Peyer's patch (tissue), 4 donors: ENCODE measurements around the gene CALHM4. TPM values are rescaled to one million over a fixed set of nuclear protein-coding genes. Genes with fewer than 3 reads are reported as not detected.

Experiments
- DNase-seq, 3 donors: peaks; one replicate each; pipeline ENCODE4 v3.0.0-alpha.2; 2017 to 2019
- H3K27ac ChIP-seq, 4 donors: fragments of 200-600 bp; sonication (generic); one replicate each; pipeline ENCODE4 v1.5.1; 2016 to 2019
- H3K27me3 ChIP-seq, 2 donors: fragments of 200-600 bp; sonication (generic); one replicate each; pipeline ENCODE4 v1.5.1; 2019
- H3K36me3 ChIP-seq, 3 donors: fragments of 200-600 bp; sonication (generic); one replicate each; pipeline ENCODE4 v1.5.1; 2016 to 2019
- H3K4me1 ChIP-seq, 4 donors: fragments of 200-600 bp; sonication (generic); one replicate each; pipeline ENCODE4 v1.5.1; 2016 to 2019
- H3K4me3 ChIP-seq, 4 donors: fragments of 200-600 bp; sonication (generic); 1 replicate in 3 of 4; 2 replicates in 1 of 4; pipeline ENCODE4 v1.5.1; 2016 to 2019; ENCODE audit warnings: mild to moderate bottlenecking in 1 of 4
- H3K9me3 ChIP-seq, 4 donors: fragments of 200-600 bp; sonication (generic); one replicate each; pipeline ENCODE4 v1.5.1; 2016 to 2019; ENCODE audit warnings: mild to moderate bottlenecking in 1 of 4
- CTCF ChIP-seq, 6 experiments: fragments of 450-650 bp in 4 of 6; fragments of 200-600 bp in 2 of 6; sonication (generic) in 1 of 6; IDR thresholded peaks; one replicate each; pipeline ENCODE4 v1.5.1; 2017 to 2019; ENCODE audit warnings: antibody characterized with exemption in 6 of 6, mild to moderate bottlenecking in 3 of 6, moderate library complexity in 1 of 6
- POLR2A ChIP-seq, 2 donors: fragments of 450-650 bp; IDR thresholded peaks; one replicate each; pipeline ENCODE4 v1.5.1; 2017; ENCODE audit warnings: antibody characterized with exemption in 2 of 2, mild to moderate bottlenecking in 2 of 2, moderate library complexity in 2 of 2
- total RNA-seq, 4 donors: library from RNA; depleted of rRNA; stranded (reverse); fragments of >200 nt; gene quantifications; one replicate each; pipeline ENCODE4 v1.1.0, GENCODE V29; 2016

The CALHM4 gene
- total RNA-seq, 4 donors from 2014 or later = not detected

DNA sequence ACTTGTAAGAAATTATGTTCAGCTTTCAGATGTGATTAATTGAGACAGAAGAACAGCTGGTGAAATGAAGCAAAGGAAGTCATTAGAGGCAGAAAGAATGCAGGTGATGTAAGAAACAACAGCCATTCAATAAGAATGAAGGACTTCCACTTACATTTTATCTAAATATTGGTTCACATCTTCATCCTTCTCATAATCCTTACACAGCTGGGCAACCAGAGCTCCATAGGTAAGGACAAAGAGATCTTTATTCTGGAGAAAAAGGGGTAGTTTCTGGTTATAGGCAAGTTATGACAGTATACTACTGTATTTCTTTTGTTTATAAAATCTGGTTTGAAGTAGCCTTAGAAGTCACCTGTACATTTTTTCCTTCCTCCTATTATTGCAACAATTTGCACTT, 10.4 kb upstream of the CALHM4 start:
- no peaks in the 10 kb centered on the region for H3K27me3 ChIP-seq
- DNase-seq = no peak

GRCh38 chr6:116545651-116546050, 7.9 kb upstream of the CALHM4 start, which contains the start of gene TRAPPC3L:
Gene TRAPPC3L, minus strand, starts transcription at chr6:116545684. Its CDS starts 170 bp downstream, at chr6:116545514.
- Histone ChIP-seq H3K9me3 (no peaks in the 10 kb centered on the region), H3K27me3 (no peaks in the 10 kb centered on the region), H3K36me3 (no peaks in the 10 kb centered on the region), H3K4me1 (no peaks in the 10 kb centered on the region), H3K27ac (no peak within 1 kb of the TSS), H3K4me3 (no peak within 1 kb of the TSS)
- DNase-seq = no peak
- TF ChIP-seq CTCF (IDR thresholded peaks at IDR 0.05) = no peak
- no peak for TF ChIP-seq POLR2A (IDR thresholded peaks at IDR 0.05)

More for the DNA sequence above, 10.4 kb upstream of the CALHM4 start:
- Histone ChIP-seq H3K36me3 (no peaks in the 10 kb centered on the region), H3K27ac (no peak overlapping the region), H3K4me1 (no peaks in the 10 kb centered on the region), H3K9me3 (no peaks in the 10 kb centered on the region), H3K4me3 (no peak overlapping the region)
- TF ChIP-seq CTCF (IDR thresholded peaks at IDR 0.05) (no peak), POLR2A (IDR thresholded peaks at IDR 0.05) (no peak)

DNA sequence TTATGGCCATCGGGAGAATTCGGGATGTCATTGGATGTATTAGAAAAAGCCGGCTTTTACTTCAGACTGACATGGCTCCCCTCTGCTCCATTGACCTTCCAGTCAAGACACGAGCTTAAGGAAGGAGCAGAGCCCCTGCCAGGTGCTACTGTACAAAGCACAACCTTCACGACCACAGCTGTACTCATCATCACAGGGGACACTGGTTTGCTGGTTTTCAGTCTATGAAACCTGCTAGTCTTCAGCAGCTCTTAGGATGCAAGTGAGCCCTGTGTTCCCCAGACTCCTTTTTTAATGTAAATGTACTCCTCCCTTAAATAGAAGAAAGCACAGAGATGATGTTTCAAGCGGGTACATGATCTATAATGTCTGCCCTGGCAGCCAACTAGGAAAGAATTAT, 6.2 kb upstream of the CALHM4 start:
- no peak for DNase-seq
- Histone ChIP-seq H3K4me1 (no peaks in the 10 kb centered on the region), H3K36me3 (no peaks in the 10 kb centered on the region), H3K9me3 (no peaks in the 10 kb centered on the region), H3K27ac (no peak overlapping the region), H3K27me3 (no peaks in the 10 kb centered on the region), H3K4me3 (no peak overlapping the region)
- TF ChIP-seq CTCF (IDR thresholded peaks at IDR 0.05) (no peak), POLR2A (IDR thresholded peaks at IDR 0.05) (no peak)

DNA sequence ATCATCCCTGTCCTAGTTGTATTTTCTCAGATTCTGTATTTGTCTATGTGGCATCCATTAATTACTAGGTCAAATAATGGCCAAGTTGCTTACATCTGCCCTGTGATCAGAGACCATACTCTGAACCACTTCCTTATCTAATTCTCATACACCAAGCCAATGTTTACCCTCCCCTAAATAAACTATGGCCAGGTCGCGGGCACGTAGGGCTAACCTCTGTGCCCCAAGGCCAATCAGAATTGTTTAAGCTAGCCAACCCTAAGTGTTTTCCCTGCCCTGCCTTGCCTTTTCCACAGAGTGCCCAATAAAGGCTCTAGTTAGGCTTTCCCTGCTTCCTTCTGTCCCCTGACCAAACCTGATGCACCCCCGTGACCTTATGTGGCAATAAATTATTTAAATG, 2.8 kb upstream of the CALHM4 start:
- Histone ChIP-seq H3K27me3 (no peaks in the 10 kb centered on the region), H3K9me3 (no peaks in the 10 kb centered on the region), H3K36me3 (no peaks in the 10 kb centered on the region), H3K4me3 (no peak overlapping the region), H3K27ac (no peak overlapping the region), H3K4me1 (no peaks in the 10 kb centered on the region)
- DNase-seq = no peak
- TF ChIP-seq CTCF (IDR thresholded peaks at IDR 0.05) = no peak
- no peak for TF ChIP-seq POLR2A (IDR thresholded peaks at IDR 0.05)

- H3K4me1 ChIP-seq = no peaks in the 10 kb centered on the region
- H3K27ac ChIP-seq = no peak overlapping the region
- no peaks in the 10 kb centered on the region for H3K9me3 ChIP-seq
- no peaks in the 10 kb centered on the region for H3K27me3 ChIP-seq
- H3K4me3 ChIP-seq = no peak overlapping the region
- no peak for DNase-seq
- TF ChIP-seq CTCF (IDR thresholded peaks at IDR 0.05) (no peak), POLR2A (IDR thresholded peaks at IDR 0.05) (no peak)
- H3K36me3 ChIP-seq = no peaks in the 10 kb centered on the region
Measured at GRCh38 chr6:116556065-116556464, 2.5 kb downstream of the CALHM4 start.

GRCh38 chr6:116556814-116557415, 3.4 kb downstream of the CALHM4 start:
- Histone ChIP-seq H3K4me3 (no peak overlapping the region), H3K36me3 (no peaks in the 10 kb centered on the region), H3K27ac (no peak overlapping the region), H3K9me3 (no peaks in the 10 kb centered on the region), H3K27me3 (no peaks in the 10 kb centered on the region), H3K4me1 (no peaks in the 10 kb centered on the region)
- no peak for DNase-seq
- TF ChIP-seq CTCF (IDR thresholded peaks at IDR 0.05) = no peak
- TF ChIP-seq POLR2A (IDR thresholded peaks at IDR 0.05) = no peak
